Body of pancreas (tissue), 4 donors: Measurements from ENCODE around the gene ARSA. TPM values are rescaled to one million over a fixed set of nuclear protein-coding genes. Genes with fewer than 3 reads are reported as not detected.

Experiments
- ATAC-seq: fragments of 150-250 bp; one replicate; pipeline ENCODE4 v1.9.1; 2016
- DNase-seq, 4 donors: peaks; one replicate each; pipeline ENCODE4 v3.0.0-alpha.2; 2019
- H3K27ac ChIP-seq, 4 donors: fragments of 200-600 bp; sonication (generic); 1 replicate in 3 of 4; 2 replicates in 1 of 4; pipeline versions ENCODE4 v1.5.1 to v1.6.1; 2016 to 2019; ENCODE audit warnings: mild to moderate bottlenecking in 1 of 4, mixed read lengths in 1 of 4, moderate library complexity in 1 of 4
- H3K27me3 ChIP-seq, 2 donors: fragments of 200-600 bp; sonication (generic); one replicate each; pipeline ENCODE4 v1.6.0; 2016; ENCODE audit warnings: mild to moderate bottlenecking in 1 of 2
- H3K36me3 ChIP-seq, 2 donors: fragments of 200-600 bp; sonication (generic); replicated peaks in 1 of 2; 2 replicates each; pipeline ENCODE4 v1.5.1; 2016; ENCODE audit warnings: low read depth in 2 of 2; ENCODE audit not compliant: insufficient read depth in 1 of 2
- H3K4me1 ChIP-seq: fragments of 200-600 bp; sonication (generic); one replicate; pipeline ENCODE4 v1.6.0; 2016
- H3K4me3 ChIP-seq, 2 donors: fragments of 200-600 bp; sonication (generic); 1 replicate in 1 of 2; 2 replicates in 1 of 2; pipeline ENCODE4 v1.5.1; 2016 to 2019
- H3K9me3 ChIP-seq, 3 donors: fragments of 200-600 bp; sonication (generic); 1 replicate in 2 of 3; 2 replicates in 1 of 3; pipeline ENCODE4 v1.5.1; 2016
- CTCF ChIP-seq, 7 experiments: fragments of 450-650 bp in 4 of 7; fragments of 200-600 bp in 3 of 7; sonication (generic) in 3 of 7; IDR thresholded peaks; one replicate each; pipeline ENCODE4 v1.5.1; 2016 to 2019; ENCODE audit warnings: antibody characterized with exemption in 7 of 7
- POLR2A ChIP-seq, 3 donors: fragments of 450-650 bp; IDR thresholded peaks; one replicate each; pipeline ENCODE4 v1.6.1; 2016; ENCODE audit warnings: antibody characterized with exemption in 3 of 3, mild to moderate bottlenecking in 2 of 3
- WGBS, 2 donors: methylation state at CpG; one replicate each; pipeline ENCODE4 v1.1.5; 2017; 5-methylcytosine and 5-hydroxymethylcytosine counted together
- intact Hi-C: fragments of 100-400 bp; cut with DNase I; formaldehyde crosslinking; loops from one replicate; pipeline ENCODE4 v1.15.1; 2023
- total RNA-seq, 2 donors: library from RNA; depleted of rRNA; stranded (reverse); fragments of >200 nt; gene quantifications; one replicate each; pipeline ENCODE4 v1.1.0, GENCODE V29; 2016

The ARSA gene
- total RNA-seq, 2 donors from 2014 or later, result 47.0 to 84.7 TPM

GRCh38 chr22:50605613-50606074 is 22.3 kb downstream of the ARSA start:
- H3K27me3 ChIP-seq, result no peaks in the 10 kb centered on the region
- 79 to 86% methylated on average over 6 to 19 of the region's 20 CpGs for WGBS, 2 donors

GRCh38 chr22:50605002-50605612 is 22.8 kb downstream of the ARSA start:
- no peak overlapping the region for H3K4me3 ChIP-seq
- H3K27ac ChIP-seq, result no peak overlapping the region
- WGBS, 2 donors, result 83% methylated on average over 18 to 23 of the region's 23 CpGs
- TF ChIP-seq CTCF (IDR thresholded peaks at IDR 0.05) (no peak), POLR2A (IDR thresholded peaks at IDR 0.05) (no peak)
- no peak for DNase-seq
- no peaks in the 10 kb centered on the region for H3K36me3 ChIP-seq
- peaks cover 1% of the 10 kb centered on the region for H3K4me1 ChIP-seq
- no peaks in the 10 kb centered on the region for H3K9me3 ChIP-seq
- no peaks in the 10 kb centered on the region for H3K27me3 ChIP-seq
- ATAC-seq, result no peak
- intact Hi-C loops, result no loop called here

More at GRCh38 chr22:50605613-50606074, 22.3 kb downstream of the ARSA start:
- TF ChIP-seq POLR2A (IDR thresholded peaks at IDR 0.05) (no peak), CTCF (IDR thresholded peaks at IDR 0.05) (no peak)
- intact Hi-C loops, result no loop called here
- ATAC-seq, result no peak
- Histone ChIP-seq H3K9me3 (no peaks in the 10 kb centered on the region), H3K4me1 (no peaks in the 10 kb centered on the region), H3K27ac (no peak overlapping the region), H3K36me3 (no peaks in the 10 kb centered on the region), H3K4me3 (no peak overlapping the region)
- no peak for DNase-seq

- peaks cover 5% of the 10 kb centered on the region for H3K4me1 ChIP-seq
- 61 to 81% methylated on average over 35 to 50 of the region's 103 CpGs for WGBS, 2 donors
- H3K4me3 ChIP-seq, result no peak overlapping the region
- H3K9me3 ChIP-seq, result no peaks in the 10 kb centered on the region
- no peak for ATAC-seq
- no peak for DNase-seq
- TF ChIP-seq POLR2A (IDR thresholded peaks at IDR 0.05) (no peak), CTCF (IDR thresholded peaks at IDR 0.05) (no peak)
- no peaks in the 10 kb centered on the region for H3K27me3 ChIP-seq
- intact Hi-C loops, result no loop called here
- no peaks in the 10 kb centered on the region for H3K36me3 ChIP-seq
- no peak overlapping the region for H3K27ac ChIP-seq
These were observed 23.5 kb downstream of the ARSA start for GRCh38 chr22:50604256-50605001.

- no peak for TF ChIP-seq POLR2A (IDR thresholded peaks at IDR 0.05)
- no peak for TF ChIP-seq CTCF (IDR thresholded peaks at IDR 0.05)
- no peak overlapping the region for H3K4me3 ChIP-seq
- H3K36me3 ChIP-seq, result no peaks in the 10 kb centered on the region
- DNase-seq (no peak), ATAC-seq (no peak)
- intact Hi-C loops, result no loop called here
- H3K27me3 ChIP-seq, result no peaks in the 10 kb centered on the region
- no peak overlapping the region for H3K27ac ChIP-seq
- H3K9me3 ChIP-seq, result no peaks in the 10 kb centered on the region
- H3K4me1 ChIP-seq, result peaks cover 5% of the 10 kb centered on the region
- 22 to 57% methylated on average over 13 to 60 of the region's 70 CpGs for WGBS, 2 donors
These were observed 24.3 kb downstream of the ARSA start for GRCh38 chr22:50603511-50604255.
